HG03135 (cell line): ENCODE measurements around the gene FAU.

Experiments
- ATAC-seq: cut with Tn5 transposase; IDR thresholded peaks from one replicate; pipeline ENCODE4 v1.9.1; 2021; ENCODE audit warnings: mild to moderate bottlenecking, moderate library complexity; ENCODE audit not compliant: unreplicated experiment

FAU gene

DNA sequence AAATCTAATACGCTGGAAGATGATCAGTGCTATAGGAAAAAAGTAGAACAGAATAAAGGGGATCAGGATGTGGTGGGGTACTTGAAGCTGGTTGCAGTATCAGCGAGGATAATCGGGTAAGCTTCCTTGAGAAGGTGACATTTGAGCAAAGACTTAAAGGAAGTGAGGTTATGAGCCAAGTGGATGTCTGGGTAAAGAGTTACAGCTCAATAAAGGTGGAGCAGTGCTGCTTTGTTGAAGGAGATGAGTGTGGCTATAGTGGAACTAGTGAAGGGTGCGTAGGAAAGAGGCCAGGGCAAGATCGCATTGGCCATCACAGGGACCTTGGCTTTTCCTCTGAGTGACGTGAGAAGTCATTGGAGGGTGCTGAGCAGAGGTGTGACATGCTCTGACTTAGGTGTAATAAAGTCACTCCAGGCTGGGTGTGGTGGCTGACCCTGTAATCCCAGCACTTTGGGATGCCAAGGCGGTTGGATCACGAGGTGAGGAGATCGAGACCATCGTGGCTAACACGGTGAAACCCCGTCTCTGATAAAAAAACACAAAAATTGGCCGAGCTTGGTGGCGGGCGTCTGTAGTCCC, 14.7 kb upstream of the FAU start:
- no peak for ATAC-seq

- ATAC-seq: no peak
Observed at GRCh38 chr11:65135633-65136145, 13.8 kb upstream of the FAU start.

GRCh38 chr11:65134952-65135632, 13.2 kb upstream of the FAU start:
- peak; percentile 65 for ATAC-seq

DNA sequence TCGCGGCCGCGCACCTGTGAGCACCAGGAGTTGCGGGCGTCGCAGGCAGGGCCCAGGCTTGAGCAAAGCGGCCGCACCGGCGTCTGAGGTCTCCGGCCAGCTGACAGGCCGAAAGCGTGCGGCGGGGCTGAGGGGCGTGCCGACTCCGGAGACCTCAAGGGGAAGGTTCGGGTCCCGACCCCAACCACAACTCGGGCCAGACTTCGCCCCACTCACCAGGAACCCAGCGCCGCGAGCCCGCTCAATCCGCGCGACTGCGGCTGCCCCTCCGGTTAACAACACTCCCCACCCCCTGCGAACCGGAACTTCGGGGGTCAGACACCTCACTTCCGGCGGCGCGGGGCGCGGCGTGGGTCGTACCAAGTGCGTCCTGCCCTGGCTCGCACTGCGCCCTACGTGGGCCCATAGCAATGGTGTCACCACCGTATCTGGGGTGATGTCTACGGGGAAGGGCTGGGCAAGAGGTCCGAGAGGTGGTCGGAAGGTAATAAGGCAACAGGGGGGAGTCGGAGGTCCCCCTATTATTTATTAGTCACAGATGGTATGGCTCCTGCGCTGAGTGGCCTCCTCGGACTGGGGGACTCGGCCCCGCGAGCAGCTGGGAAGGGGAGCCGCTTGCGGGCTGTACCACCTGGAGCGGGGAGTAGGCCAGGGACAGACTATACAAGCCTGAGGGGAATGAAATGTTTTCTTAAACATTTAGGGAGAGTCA, 12.5 kb upstream of the FAU start, which contains the start of gene SYVN1:
SYVN1 (minus strand) TSS at position 280 of the 712 bp plus-strand sequence. CDS start 918 bp downstream, outside the sequence.
- peak; percentile 58 for ATAC-seq

GRCh38 chr11:65133724-65134123, 11.8 kb upstream of the FAU start:
- ATAC-seq: no peak

DNA sequence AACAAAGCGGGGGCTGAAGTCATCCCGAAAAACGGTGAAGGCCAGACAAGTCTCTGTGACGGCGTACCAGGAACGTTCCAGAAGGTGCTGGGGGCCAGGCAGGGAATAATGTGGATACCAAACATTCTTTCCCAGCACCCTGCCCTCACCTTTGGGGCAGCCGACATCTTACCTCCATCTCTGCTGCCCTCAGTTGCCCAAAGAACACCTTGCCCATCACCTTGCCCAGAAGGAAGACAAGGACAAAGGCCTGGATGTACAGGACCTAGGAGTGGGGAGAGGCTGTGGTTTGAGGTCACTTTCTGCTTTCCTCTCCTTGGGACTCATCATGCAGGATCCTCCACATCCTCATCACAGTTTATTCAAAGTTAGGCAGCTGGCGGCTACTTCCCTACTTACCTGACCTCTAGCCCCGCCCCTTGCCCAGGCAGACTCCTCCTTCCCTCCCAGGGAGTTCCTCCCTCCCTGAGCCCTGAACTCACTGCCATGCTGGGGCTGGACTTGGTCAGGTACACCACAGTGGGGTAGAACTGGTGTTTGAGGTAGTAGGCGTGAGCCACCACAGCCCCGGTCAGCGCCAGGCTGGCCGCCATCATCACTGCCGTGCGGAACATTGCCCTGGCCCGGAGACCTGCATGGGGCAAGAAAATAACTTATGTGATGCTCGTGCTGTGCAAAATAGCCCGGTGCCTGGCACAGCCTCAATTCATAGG, 11.2 kb upstream of the FAU start:
- ATAC-seq: no peak

DNA sequence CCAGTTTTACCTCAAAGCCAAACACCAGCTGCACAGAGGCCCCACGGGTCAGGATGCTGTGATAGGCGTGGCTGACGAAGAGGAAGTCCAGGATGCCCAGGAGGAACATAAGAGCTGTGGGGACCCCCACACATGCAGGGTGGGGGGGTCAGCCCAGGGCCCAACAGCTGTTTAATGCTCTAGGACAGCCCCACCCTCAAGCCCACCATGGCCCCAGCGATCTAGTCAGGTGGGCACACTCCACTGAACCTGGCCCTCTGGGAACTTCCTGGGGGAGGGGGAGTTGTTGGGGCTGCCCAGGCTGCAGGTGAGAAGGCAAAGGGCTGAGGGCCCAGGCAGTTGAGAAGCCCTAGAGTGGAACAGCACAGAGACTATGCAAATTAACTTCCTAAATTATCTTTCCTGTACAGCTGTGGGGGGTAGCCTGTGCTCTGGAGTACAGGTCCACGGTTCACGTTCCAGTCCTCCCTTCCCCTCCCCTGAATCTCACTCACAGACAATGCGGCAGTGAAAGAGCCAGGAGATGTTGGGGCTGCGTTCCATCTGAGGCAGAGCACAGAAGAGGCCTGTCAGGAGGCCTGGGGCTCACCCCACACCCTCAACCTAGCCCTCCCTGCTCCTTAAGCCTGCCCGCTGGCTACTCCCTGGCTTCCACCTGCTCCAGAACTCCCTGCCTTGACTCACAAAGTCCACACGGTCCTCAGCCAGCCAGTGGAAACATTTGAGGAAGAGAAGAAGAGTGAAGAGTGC, 10.5 kb upstream of the FAU start:
- ATAC-seq: no peak

DNA sequence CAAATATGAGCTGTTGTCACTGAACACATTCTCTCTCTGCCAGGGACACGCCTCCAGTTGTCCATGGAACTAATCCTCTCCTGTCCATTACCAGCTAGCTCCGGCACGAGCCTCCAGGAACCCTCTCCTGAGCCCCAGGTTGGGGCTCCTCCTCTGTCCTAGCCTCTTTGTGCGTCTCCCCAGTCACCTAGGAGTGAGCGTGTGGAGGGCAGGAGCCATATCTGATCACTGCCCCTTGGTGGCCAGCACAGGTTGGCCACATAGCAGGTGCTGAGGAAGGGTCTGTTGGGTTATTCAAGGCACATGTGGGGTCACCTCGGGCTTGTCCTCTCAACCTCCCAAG, 9.9 kb upstream of the FAU start:
- no peak for ATAC-seq

DNA sequence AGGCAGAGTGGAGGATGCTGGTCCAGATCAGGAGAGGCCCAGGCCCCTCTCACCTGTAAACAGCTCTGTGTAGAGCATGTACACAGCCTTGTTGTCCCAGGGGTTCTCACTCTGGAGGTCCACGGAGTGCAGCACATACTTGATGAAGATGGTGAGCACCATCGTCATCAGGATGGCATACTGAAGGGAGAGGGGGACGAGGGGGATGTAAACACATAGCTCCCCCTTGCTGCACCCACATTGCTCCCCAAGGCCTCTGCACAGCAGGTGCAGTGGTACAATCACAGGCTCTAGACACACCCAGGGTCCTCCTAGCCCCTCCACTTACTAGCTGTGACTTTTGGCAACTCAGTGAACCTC, 9.5 kb upstream of the FAU start:
- ATAC-seq: no peak

DNA sequence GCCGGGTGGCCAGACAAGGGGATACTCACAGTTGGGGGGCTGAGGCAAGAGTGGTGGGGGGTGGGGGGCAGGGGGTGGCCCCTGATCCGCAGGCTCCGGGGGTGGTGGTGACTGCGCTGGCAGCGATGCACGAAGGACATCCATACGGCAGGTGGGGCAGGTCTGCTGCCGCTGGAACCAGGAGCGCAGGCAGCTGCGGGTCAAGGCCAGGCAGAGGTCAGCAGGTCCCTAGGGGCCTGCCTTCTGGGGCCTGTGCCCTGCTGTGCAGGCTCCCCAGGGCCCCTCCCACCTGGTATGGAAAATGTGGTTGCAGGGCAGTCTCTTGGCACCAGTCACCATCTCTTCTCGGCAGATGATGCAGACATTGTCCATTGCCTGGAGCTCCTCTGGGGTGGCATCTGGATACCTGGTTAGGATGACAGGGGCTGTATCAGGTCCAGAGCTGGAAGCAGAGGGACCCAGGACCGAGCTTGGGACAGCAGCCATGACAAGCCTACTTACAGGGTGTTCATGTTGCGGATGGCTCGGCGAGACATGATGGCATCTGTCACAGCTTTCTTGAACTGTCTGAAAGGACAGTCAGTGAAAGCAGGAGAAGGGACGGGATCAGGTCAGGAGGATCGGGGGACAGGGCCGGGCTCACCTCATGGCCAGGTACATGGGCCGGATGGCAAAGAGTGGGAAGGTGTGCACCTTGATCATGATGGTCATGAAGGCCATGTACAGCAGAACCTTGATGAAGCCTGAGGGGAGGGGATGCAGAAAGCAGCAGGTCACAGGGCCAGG, 8.9 kb upstream of the FAU start:
- ATAC-seq: no peak

- no peak for ATAC-seq
Observed at GRCh38 chr11:65129649-65130441, 7.9 kb upstream of the FAU start.

GRCh38 chr11:65128182-65129145, 6.5 kb upstream of the FAU start:
- ATAC-seq: no peak

GRCh38 chr11:65127473-65128181, 5.7 kb upstream of the FAU start:
- no peak for ATAC-seq

- no peak for ATAC-seq
Observed at GRCh38 chr11:65126624-65127274, 4.8 kb upstream of the FAU start.

DNA sequence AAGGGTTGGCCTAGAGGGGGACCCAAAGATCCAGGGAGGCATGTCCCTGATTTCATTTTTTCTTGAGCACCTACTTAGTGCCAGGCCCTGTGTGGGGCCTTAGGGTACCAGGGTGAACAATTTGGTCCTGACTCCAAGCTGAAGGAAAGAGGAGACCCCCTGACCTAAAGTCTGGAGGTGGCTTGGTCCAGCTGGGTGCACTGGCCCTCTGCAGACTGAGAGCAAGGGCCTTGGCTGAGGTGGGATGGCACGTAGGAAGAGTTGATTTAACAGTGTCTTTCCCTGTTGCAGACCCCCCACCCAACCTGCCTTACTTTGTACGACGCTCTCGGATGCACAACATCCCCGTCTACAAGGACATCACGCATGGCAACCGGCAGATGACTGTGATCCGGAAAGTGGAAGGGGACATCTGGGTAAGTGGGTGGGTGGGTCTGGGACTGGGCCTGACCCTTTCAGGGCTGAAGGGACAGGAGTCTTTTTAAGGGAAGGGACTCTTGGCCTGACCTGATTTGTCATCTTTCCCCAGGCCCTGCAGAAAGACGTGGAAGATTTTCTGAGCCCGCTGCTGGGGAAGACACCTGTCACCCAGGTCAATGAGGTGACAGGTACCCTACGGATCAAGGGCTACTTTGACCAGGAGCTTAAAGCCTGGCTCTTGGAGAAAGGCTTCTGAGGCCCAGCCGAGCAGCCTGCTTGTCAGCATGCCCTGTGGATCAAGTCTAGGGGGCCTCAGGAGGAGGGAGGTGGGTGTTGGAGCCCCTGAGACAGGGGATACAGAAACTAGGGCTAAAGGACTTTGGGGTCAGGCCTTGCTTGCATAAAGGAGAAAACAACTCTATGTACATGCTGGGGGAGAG, 3.5 kb upstream of the FAU start:
- no peak for ATAC-seq
